ENCODE data around the gene RAB3GAP1. TPM values are rescaled to one million over a fixed set of nuclear protein-coding genes. Genes with fewer than 3 reads are reported as not detected.
"Not testable (repeated sequence)": the region's sequence is repeated elsewhere in the genome, so short reads cannot be mapped to it uniquely, and the experiment has no call there.

The RAB3GAP1 gene
- total RNA-seq, 1 donor from 2014 or later = 32.0 TPM

DNA sequence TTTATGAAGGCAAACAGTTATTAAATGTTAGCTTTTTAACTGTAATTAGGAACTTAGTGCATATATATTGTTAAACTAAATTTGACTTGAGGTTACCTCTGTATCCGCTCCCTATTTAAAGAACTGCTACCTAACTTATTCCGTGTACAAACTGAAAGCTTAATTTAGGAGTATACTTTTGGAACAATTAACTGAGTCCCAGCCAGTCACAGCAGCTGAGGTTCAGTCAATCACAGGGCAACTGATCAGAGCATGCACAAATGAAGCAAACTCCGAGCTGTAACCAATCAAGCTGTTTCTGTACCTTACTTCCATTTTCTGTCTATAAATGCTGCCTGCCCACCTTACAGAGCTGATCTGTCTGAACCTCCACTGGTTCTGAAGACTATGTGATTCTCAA is 61.2 kb downstream of the RAB3GAP1 start:
- Mint-ChIP-seq H3K27me3 (no peaks in the 10 kb centered on the region), H3K4me1 (ENCODE audit: unreplicated experiment) (no peaks in the 10 kb centered on the region), H3K36me3 (peaks cover 16% of the 10 kb centered on the region), H3K4me3 (no peak overlapping the region), H3K9me3 (peaks cover 2% of the 10 kb centered on the region), H3K27ac (no peak overlapping the region)
- TF ChIP-seq, protein P1, sequence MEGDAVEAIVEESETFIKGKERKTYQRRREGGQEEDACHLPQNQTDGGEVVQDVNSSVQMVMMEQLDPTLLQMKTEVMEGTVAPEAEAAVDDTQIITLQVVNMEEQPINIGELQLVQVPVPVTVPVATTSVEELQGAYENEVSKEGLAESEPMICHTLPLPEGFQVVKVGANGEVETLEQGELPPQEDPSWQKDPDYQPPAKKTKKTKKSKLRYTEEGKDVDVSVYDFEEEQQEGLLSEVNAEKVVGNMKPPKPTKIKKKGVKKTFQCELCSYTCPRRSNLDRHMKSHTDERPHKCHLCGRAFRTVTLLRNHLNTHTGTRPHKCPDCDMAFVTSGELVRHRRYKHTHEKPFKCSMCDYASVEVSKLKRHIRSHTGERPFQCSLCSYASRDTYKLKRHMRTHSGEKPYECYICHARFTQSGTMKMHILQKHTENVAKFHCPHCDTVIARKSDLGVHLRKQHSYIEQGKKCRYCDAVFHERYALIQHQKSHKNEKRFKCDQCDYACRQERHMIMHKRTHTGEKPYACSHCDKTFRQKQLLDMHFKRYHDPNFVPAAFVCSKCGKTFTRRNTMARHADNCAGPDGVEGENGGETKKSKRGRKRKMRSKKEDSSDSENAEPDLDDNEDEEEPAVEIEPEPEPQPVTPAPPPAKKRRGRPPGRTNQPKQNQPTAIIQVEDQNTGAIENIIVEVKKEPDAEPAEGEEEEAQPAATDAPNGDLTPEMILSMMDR (conservative IDR thresholded peaks at IDR 0.05) = no peak
- DNase-seq (ENCODE audit: extremely low spot score, unreplicated experiment) = no peak

DNA sequence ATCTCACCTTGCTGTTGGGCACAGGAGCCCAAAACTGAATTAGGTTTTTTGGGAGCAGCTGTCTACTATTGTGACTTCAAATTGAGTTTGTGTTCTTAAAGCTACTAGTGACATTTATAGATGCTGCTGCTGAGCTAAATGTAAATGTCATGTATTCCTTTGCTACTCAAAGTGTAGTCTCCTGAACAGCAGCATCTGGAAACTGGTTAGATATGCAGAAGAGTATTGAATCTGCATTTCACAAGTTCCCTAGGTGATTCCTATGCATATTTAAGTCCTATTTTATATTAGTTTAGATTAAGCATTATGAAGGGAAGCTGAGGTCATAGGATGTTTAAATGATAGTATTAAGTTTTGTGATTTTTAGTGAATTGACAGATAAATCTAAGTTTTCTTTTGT is 67.5 kb downstream of the RAB3GAP1 start:
- Mint-ChIP-seq H3K4me1 (ENCODE audit: unreplicated experiment) (no peaks in the 10 kb centered on the region), H3K27ac (no peak overlapping the region)
- TF ChIP-seq, protein P1 (conservative IDR thresholded peaks at IDR 0.05) = no peak

DNA sequence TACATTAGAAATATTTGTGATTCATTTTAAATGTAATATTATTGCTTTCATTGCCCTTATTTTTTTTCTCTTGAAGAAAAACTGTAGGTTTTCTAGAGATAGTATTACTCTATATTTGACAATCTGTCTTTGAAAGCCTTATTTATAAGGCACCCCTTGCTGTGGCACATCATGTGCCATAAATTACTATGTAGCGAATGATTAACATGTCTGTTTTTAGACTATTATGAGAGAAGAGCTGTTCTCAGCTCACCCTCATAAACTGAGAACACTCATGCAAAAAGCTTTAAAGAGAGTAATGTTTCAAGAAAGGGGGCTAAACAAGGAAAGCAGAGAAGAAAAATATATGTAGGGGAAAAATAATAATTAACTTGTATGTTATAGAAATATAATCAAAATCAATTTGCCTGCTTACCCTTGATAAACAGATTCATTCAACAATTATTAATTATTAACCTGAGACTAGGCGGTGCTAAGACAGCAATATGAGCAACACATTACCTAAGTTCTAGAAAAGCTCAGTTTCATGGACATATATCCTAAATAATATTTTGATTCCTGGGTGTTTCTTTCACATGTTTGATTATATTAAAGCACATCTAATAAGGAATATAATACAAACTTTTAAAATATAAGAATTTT is 69.0 kb downstream of the RAB3GAP1 start:
- H3K4me3 Mint-ChIP-seq = no peak overlapping the region
- no peaks in the 10 kb centered on the region for H3K27me3 Mint-ChIP-seq
- H3K9me3 Mint-ChIP-seq = no peaks in the 10 kb centered on the region
- TF ChIP-seq, protein P1 (conservative IDR thresholded peaks at IDR 0.05) = no peak
- H3K4me1 Mint-ChIP-seq (ENCODE audit: unreplicated experiment) = no peaks in the 10 kb centered on the region
- no peak for DNase-seq (ENCODE audit: extremely low spot score, unreplicated experiment)
- no peak overlapping the region for H3K27ac Mint-ChIP-seq
- peaks cover 18% of the 10 kb centered on the region for H3K36me3 Mint-ChIP-seq

More for the DNA sequence above, 67.5 kb downstream of the RAB3GAP1 start:
- DNase-seq (ENCODE audit: extremely low spot score, unreplicated experiment) = no peak
- H3K36me3 Mint-ChIP-seq = peaks cover 10% of the 10 kb centered on the region
- no peaks in the 10 kb centered on the region for H3K9me3 Mint-ChIP-seq
- no peaks in the 10 kb centered on the region for H3K27me3 Mint-ChIP-seq
- no peak overlapping the region for H3K4me3 Mint-ChIP-seq

DNA sequence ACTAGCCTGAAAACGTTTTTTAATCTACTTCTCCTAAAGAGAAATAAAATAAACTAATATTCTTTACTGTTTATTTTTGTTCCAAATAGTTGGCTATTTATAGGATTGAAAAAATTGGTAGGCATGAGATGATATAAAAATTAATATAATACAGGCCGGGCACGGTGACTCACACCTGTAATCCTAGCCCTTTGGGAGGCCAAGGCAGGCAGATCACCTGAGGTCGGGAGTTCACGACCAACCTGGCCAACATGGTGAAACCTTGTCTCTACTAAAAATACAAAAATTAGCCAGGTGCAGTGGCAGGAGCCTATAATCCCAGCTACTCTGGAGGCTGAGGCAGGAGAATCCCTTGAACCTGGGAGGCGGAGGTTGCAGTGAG is 69.6 kb downstream of the RAB3GAP1 start:
- not testable (repeated sequence) for H3K27me3 Mint-ChIP-seq; DNase-seq (ENCODE audit: extremely low spot score, unreplicated experiment); H3K4me3 Mint-ChIP-seq; H3K27ac Mint-ChIP-seq; H3K4me1 Mint-ChIP-seq (ENCODE audit: unreplicated experiment); H3K9me3 Mint-ChIP-seq
- H3K36me3 Mint-ChIP-seq = peaks cover 18% of the 10 kb centered on the region

- Mint-ChIP-seq H3K27me3 (no peaks in the 10 kb centered on the region), H3K36me3 (peaks cover 30% of the 10 kb centered on the region), H3K4me3 (no peak overlapping the region), H3K27ac (no peak overlapping the region), H3K9me3 (no peaks in the 10 kb centered on the region), H3K4me1 (ENCODE audit: unreplicated experiment) (no peaks in the 10 kb centered on the region)
- DNase-seq (ENCODE audit: extremely low spot score, unreplicated experiment) = no peak
- TF ChIP-seq, protein P1 (conservative IDR thresholded peaks at IDR 0.05) = no peak
These were observed 73.1 kb downstream of the RAB3GAP1 start for GRCh38 chr2:135124924-135125886.

GRCh38 chr2:135125940-135126339 is 73.8 kb downstream of the RAB3GAP1 start:
- TF ChIP-seq, protein P1 (conservative IDR thresholded peaks at IDR 0.05) = no peak

More at GRCh38 chr2:135125940-135126339, 73.8 kb downstream of the RAB3GAP1 start:
- DNase-seq (ENCODE audit: extremely low spot score, unreplicated experiment) = no peak
- H3K4me1 Mint-ChIP-seq (ENCODE audit: unreplicated experiment) = no peaks in the 10 kb centered on the region
- H3K27ac Mint-ChIP-seq = no peak overlapping the region
- no peaks in the 10 kb centered on the region for H3K27me3 Mint-ChIP-seq
- H3K9me3 Mint-ChIP-seq = no peaks in the 10 kb centered on the region
- H3K36me3 Mint-ChIP-seq = peaks cover 34% of the 10 kb centered on the region
- H3K4me3 Mint-ChIP-seq = no peak overlapping the region
